ENCODE data around the gene GLI3.

GLI3 gene

DNA sequence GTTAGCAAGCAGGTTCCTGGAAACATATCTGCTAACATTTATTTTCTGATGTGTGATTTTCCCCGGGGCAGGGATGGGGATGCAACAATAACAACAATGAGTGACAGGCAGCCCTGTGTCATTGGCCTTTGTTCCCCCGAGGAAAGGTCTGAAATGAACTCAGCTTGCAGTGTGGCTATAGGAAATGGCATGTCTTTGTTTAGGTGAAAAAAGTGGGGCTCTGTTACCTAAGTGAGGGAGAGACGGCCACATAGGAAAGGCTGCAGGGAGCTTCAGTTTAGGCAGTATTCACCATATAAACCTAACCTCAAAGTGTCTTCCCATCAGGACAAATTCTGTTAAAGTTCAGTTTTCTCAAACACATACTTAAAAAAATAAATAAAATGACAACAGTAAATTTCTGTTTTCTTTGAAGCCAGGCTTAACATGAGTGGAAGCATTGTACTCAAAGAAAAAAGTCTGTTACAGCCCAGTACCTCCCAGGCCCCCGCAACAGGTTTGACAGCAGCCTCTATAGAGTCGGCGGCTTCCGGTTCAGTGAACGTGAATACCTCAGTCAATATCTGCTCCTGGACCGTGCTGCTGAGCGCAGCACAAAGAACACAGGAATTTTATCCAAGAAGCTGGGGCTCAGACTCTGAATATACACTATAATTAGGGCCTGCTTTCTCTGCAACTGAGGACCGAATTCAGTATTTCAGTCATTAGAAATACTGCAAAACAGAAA lies 168.3 kb downstream of the GLI3 start:
- no peak for TF ChIP-seq ZNF585B (tag by site-specific recombination; IDR thresholded peaks at IDR 0.05)
- peak; percentile 33; the same call in 1 of the 2 replicates for TF ChIP-seq SCRT2 (tag by site-specific recombination; IDR thresholded peaks at IDR 0.05)
- Histone ChIP-seq H3K9me3 (ENCODE audit: control insufficient read depth, insufficient read depth, low read depth, low read length) (no peaks in the 10 kb centered on the region), H3K4me3 (ENCODE audit: low read depth, low read length) (no peak overlapping the region), H3K27ac (ENCODE audit: extremely low read depth, low read depth, low read length) (no peak overlapping the region), H3K4me1 (ENCODE audit: control insufficient read depth, insufficient read depth, low read length) (peaks cover 30% of the 10 kb centered on the region), H3K36me3 (ENCODE audit: control insufficient read depth in 2 of 2, insufficient read depth in 1 of 2, low read length in 2 of 2) (no peaks in the 10 kb centered on the region)
- POLR2A ChIA-PET = no interaction called here
- CTCF ChIA-PET = interaction anchor here (0.7 kb wide), 1 partner anchor 11 kb away, joined by 5 read pairs; no protein-coding TSS in a partner anchor

DNA sequence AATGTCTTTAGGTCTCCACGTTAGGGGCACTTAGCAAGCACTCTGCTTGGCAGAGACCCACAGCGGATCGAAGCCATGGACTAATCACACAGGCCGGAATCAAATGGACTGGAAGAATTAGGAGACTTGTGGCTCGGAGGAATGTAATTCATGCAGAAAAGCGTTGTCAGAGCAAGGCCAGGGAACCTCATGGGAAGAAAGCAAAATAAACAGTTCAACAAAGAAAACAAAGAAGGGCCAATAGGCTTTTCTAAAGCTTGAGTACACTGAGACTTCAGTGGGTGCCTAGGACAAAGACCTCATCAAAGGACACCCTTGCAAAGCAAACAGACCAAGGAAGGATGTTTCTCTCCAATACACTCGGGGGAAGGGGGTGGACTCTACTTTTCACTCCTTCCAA lies 171.1 kb downstream of the GLI3 start:
- Histone ChIP-seq H3K4me3 (ENCODE audit: low read depth, low read length) (no peak overlapping the region), H3K4me1 (ENCODE audit: control insufficient read depth, insufficient read depth, low read length) (peaks cover 32% of the 10 kb centered on the region), H3K36me3 (ENCODE audit: control insufficient read depth in 2 of 2, insufficient read depth in 1 of 2, low read length in 2 of 2) (no peaks in the 10 kb centered on the region), H3K9me3 (ENCODE audit: control insufficient read depth, insufficient read depth, low read depth, low read length) (no peaks in the 10 kb centered on the region), H3K27ac (ENCODE audit: extremely low read depth, low read depth, low read length) (peak overlapping the region; percentile 67)
- TF ChIP-seq, protein P1, sequence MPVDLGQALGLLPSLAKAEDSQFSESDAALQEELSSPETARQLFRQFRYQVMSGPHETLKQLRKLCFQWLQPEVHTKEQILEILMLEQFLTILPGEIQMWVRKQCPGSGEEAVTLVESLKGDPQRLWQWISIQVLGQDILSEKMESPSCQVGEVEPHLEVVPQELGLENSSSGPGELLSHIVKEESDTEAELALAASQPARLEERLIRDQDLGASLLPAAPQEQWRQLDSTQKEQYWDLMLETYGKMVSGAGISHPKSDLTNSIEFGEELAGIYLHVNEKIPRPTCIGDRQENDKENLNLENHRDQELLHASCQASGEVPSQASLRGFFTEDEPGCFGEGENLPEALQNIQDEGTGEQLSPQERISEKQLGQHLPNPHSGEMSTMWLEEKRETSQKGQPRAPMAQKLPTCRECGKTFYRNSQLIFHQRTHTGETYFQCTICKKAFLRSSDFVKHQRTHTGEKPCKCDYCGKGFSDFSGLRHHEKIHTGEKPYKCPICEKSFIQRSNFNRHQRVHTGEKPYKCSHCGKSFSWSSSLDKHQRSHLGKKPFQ (tag by site-specific recombination; IDR thresholded peaks at IDR 0.05) = 0 out of 2 replicates have a peak, but pooled peaks have one; percentile 27
- peak; percentile 41; the same call in 1 of the 2 replicates for TF ChIP-seq ZXDB (tag by site-specific recombination; IDR thresholded peaks at IDR 0.05)
- TF ChIP-seq, protein P2, sequence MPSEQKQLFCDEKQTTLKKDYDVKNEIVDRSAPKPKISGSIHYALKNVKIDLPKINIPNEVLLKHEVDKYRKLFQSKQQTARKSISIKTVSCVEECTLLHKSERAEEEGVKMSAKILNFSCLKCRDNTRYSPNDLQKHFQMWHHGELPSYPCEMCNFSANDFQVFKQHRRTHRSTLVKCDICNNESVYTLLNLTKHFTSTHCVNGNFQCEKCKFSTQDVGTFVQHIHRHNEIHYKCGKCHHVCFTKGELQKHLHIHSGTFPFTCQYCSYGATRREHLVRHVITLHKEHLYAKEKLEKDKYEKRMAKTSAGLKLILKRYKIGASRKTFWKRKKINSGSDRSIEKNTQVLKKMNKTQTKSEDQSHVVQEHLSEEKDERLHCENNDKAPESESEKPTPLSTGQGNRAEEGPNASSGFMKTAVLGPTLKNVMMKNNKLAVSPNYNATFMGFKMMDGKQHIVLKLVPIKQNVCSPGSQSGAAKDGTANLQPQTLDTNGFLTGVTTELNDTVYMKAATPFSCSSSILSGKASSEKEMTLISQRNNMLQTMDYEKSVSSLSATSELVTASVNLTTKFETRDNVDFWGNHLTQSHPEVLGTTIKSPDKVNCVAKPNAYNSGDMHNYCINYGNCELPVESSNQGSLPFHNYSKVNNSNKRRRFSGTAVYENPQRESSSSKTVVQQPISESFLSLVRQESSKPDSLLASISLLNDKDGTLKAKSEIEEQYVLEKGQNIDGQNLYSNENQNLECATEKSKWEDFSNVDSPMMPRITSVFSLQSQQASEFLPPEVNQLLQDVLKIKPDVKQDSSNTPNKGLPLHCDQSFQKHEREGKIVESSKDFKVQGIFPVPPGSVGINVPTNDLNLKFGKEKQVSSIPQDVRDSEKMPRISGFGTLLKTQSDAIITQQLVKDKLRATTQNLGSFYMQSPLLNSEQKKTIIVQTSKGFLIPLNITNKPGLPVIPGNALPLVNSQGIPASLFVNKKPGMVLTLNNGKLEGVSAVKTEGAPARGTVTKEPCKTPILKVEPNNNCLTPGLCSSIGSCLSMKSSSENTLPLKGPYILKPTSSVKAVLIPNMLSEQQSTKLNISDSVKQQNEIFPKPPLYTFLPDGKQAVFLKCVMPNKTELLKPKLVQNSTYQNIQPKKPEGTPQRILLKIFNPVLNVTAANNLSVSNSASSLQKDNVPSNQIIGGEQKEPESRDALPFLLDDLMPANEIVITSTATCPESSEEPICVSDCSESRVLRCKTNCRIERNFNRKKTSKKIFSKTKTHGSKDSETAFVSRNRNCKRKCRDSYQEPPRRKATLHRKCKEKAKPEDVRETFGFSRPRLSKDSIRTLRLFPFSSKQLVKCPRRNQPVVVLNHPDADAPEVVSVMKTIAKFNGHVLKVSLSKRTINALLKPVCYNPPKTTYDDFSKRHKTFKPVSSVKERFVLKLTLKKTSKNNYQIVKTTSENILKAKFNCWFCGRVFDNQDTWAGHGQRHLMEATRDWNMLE (tag by site-specific recombination; conservative IDR thresholded peaks at IDR 0.05; ENCODE audit: low read depth) = no peak
- TF ChIP-seq ZNF423 (tag by site-specific recombination; IDR thresholded peaks at IDR 0.05) = peak; percentile 38; the same call in 1 of the 2 replicates
- TF ChIP-seq SP3 (tag by site-specific recombination; IDR thresholded peaks at IDR 0.05) = no peak
- no peak for TF ChIP-seq ZNF600 (tag by site-specific recombination; IDR thresholded peaks at IDR 0.05)
- TF ChIP-seq ZNF843 (tag by site-specific recombination; IDR thresholded peaks at IDR 0.05) = peak; percentile 75
- TF ChIP-seq ZNF629 (tag by site-specific recombination; IDR thresholded peaks at IDR 0.05) = peak; percentile 22; the same call in 1 of the 2 replicates
- no peak for TF ChIP-seq ZNF311 (tag by site-specific recombination; IDR thresholded peaks at IDR 0.05; ENCODE audit: borderline replicate concordance)
- no peak for TF ChIP-seq ZNF658 (tag by site-specific recombination; IDR thresholded peaks at IDR 0.05)
- 0 out of 2 replicates have a peak, but pooled peaks have one; percentile 16 for TF ChIP-seq ZBTB8A (tag by site-specific recombination; IDR thresholded peaks at IDR 0.05)
- no peak for TF ChIP-seq HOXD13 (CRISPR knock-in tag; IDR thresholded peaks at IDR 0.05; ENCODE audit: borderline replicate concordance)
- no peak for TF ChIP-seq ZNF571 (tag by site-specific recombination; IDR thresholded peaks at IDR 0.05)
- TF ChIP-seq TRIM28 (IDR thresholded peaks at IDR 0.05; ENCODE audit: borderline replicate concordance, low read length) = peak; percentile 60
- 0 out of 2 replicates have a peak, but pooled peaks have one; percentile 22 for TF ChIP-seq WT1 (tag by site-specific recombination; IDR thresholded peaks at IDR 0.05)
- no peak for TF ChIP-seq BCL11B (tag by site-specific recombination; IDR thresholded peaks at IDR 0.05; ENCODE audit: low read depth)
- TF ChIP-seq GLIS1 (tag by site-specific recombination; IDR thresholded peaks at IDR 0.05) = peak; percentile 70
- 0 out of 2 replicates have a peak, but pooled peaks have one; percentile 22 for TF ChIP-seq SCRT1 (tag by site-specific recombination; IDR thresholded peaks at IDR 0.05; ENCODE audit: borderline replicate concordance)
- TF ChIP-seq OVOL3 (tag by site-specific recombination; IDR thresholded peaks at IDR 0.05) = 0 out of 2 replicates have a peak, but pooled peaks have one; percentile 23
- peak; percentile 63 for TF ChIP-seq FEZF1 (tag by site-specific recombination; IDR thresholded peaks at IDR 0.05)
- TF ChIP-seq TCF7L2 (IDR thresholded peaks at IDR 0.05; ENCODE audit: borderline replicate concordance, low read depth, low read length) = peak; percentile 17; the same call in 1 of the 2 replicates
- TF ChIP-seq OSR2 (tag by site-specific recombination; IDR thresholded peaks at IDR 0.05) = peak; percentile 51; the same call in 1 of the 2 replicates
- TF ChIP-seq ZNF558 (tag by site-specific recombination; IDR thresholded peaks at IDR 0.05) = no peak
- 0 out of 2 replicates have a peak, but pooled peaks have one; percentile 25 for TF ChIP-seq ZBTB48 (tag by site-specific recombination; IDR thresholded peaks at IDR 0.05)
- TF ChIP-seq ZNF529 (tag by site-specific recombination; IDR thresholded peaks at IDR 0.05; ENCODE audit: insufficient replicate concordance) = no peak
- CTCF ChIA-PET = interaction anchor here (0.6 kb wide), 1 partner anchor 1414 kb away, joined by 3 read pairs; no protein-coding TSS in a partner anchor
- POLR2A ChIA-PET = no interaction called here
